CD4-positive, alpha-beta T cell treated with Interleukin-17A for 4 hours (primary cell): Measurements from ENCODE around the gene PSTK.

Source experiments
- DNase-seq: peaks from one replicate; pipeline ENCODE4 v3.0.0-alpha.2; 2020; ENCODE audit warnings: mixed read lengths

Gene PSTK

GRCh38 chr10:123021517-123021916, 41.3 kb downstream of the PSTK start:
- DNase-seq, result no peak

- DNase-seq, result no peak
Observed at GRCh38 chr10:123024540-123024939, 44.3 kb downstream of the PSTK start.

- no peak for DNase-seq
Observed at GRCh38 chr10:123026302-123026701, 46.1 kb downstream of the PSTK start.

GRCh38 chr10:123027861-123028260, 47.7 kb downstream of the PSTK start:
- no peak for DNase-seq

- DNase-seq, result no peak
Observed at GRCh38 chr10:123031124-123031523, 50.9 kb downstream of the PSTK start.

GRCh38 chr10:123034332-123034731, 54.1 kb downstream of the PSTK start:
- no peak for DNase-seq

GRCh38 chr10:123035467-123036086, 55.4 kb downstream of the PSTK start:
- DNase-seq, result no peak

GRCh38 chr10:123038782-123039631, 58.8 kb downstream of the PSTK start:
- no peak for DNase-seq

GRCh38 chr10:123039632-123039930, 59.4 kb downstream of the PSTK start:
- no peak for DNase-seq
